ENCODE data around the gene SPOCK2. TPM values are rescaled to one million over a fixed set of nuclear protein-coding genes. Genes with fewer than 3 reads are reported as not detected.

The SPOCK2 gene
- total RNA-seq, 1 donor from 2014 or later = 63.7 TPM

- TF ChIP-seq CTCF (conservative IDR thresholded peaks at IDR 0.05; ENCODE audit: low read depth, low read length) = no peak
- DNase-seq (ENCODE audit: low read depth) = no peak
- no peak overlapping the region for H3K4me3 ChIP-seq (ENCODE audit: low read depth, low read length)
Observed at GRCh38 chr10:72049969-72050781, 38.2 kb downstream of the SPOCK2 start.

GRCh38 chr10:72049472-72049871, 38.9 kb downstream of the SPOCK2 start:
- TF ChIP-seq CTCF (conservative IDR thresholded peaks at IDR 0.05; ENCODE audit: low read depth, low read length) = no peak
- H3K4me3 ChIP-seq (ENCODE audit: low read depth, low read length) = no peak overlapping the region
- DNase-seq (ENCODE audit: low read depth) = no peak

GRCh38 chr10:72048450-72049124, 39.8 kb downstream of the SPOCK2 start:
- peak; percentile 100 for TF ChIP-seq CTCF (conservative IDR thresholded peaks at IDR 0.05; ENCODE audit: low read depth, low read length)
- DNase-seq (ENCODE audit: low read depth) = peak; percentile 45
- H3K4me3 ChIP-seq (ENCODE audit: low read depth, low read length) = no peak overlapping the region

DNA sequence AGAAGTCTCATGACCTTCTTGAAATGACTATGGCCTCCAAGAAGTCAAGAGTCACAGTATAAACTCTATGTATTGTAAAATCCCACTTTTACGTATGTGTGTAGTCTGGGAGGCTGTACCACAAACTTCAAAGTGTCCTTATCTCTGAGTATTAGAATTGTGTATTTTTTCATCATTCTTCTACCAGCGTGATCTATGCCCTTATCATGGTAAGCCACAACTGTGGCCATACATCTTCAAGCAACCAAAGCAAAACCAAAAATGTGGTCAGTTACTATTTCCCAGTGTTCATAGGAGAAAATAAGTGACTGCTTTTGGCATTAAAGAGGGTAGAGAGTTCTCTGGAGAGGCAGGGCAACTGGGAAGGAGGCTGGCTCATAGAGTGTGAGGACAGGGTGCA, 42.8 kb downstream of the SPOCK2 start:
- DNase-seq (ENCODE audit: low read depth) = no peak
- no peak for TF ChIP-seq CTCF (conservative IDR thresholded peaks at IDR 0.05; ENCODE audit: low read depth, low read length)
- H3K4me3 ChIP-seq (ENCODE audit: low read depth, low read length) = no peak overlapping the region

GRCh38 chr10:72044417-72045041, 43.8 kb downstream of the SPOCK2 start:
- no peak overlapping the region for H3K4me3 ChIP-seq (ENCODE audit: low read depth, low read length)
- no peak for DNase-seq (ENCODE audit: low read depth)
- TF ChIP-seq CTCF (conservative IDR thresholded peaks at IDR 0.05; ENCODE audit: low read depth, low read length) = peak; percentile 69

DNA sequence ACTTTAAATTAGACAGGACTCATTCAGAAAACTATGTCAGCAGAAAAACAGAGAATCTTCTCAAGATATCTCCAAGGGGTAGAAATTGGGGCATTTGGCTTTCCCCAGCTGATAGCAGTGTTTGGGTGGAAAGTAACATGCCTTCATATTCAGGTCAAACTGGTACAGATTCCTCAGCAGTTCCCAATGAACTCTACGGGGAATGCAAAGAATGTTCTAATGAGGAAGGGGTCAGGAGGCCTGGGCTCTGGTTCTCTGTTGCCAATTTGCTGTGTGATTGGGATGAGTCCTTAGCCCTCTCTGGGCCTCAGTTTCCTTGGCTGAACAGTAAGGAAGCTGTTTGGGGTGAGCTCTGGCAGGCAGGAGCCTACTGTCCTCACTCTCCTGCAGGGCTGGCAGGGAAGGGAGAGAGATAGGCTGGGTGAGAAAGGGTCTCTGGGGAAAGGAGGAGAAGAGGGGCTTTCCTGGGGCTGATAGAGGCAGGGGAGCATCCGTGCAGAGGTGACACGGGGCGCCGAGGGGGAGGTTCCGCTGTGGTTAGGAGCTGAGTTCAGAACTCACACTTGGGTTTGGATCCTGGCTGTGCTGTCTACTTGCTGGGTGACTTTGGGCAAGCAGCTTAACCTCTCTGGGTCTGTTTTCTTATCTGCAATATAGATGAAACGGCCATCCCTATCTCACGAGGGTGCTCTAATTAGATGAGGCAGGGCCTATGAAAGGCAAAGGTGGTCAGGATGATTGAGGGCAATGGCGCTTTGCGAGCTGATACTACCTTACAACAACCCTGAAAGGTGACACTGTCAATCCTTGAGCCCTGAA, 45.1 kb downstream of the SPOCK2 start:
- DNase-seq (ENCODE audit: low read depth) = no peak
- no peak overlapping the region for H3K4me3 ChIP-seq (ENCODE audit: low read depth, low read length)
- TF ChIP-seq CTCF (conservative IDR thresholded peaks at IDR 0.05; ENCODE audit: low read depth, low read length) = no peak
